NT2/D1 (cell line): Measurements from ENCODE around the gene NEU2.

Experiments
- DNase-seq: peaks from one replicate; pipeline ENCODE4 v3.0.0-alpha.2; 2011; ENCODE audit warnings: low read depth, low spot score
- H3K27me3 ChIP-seq: 2 replicates; pipeline ENCODE4 v1.6.0; 2011; ENCODE audit warnings: mild to moderate bottlenecking; ENCODE audit not compliant: insufficient read length, insufficient read depth
- H3K36me3 ChIP-seq: 2 replicates; pipeline ENCODE4 v1.6.1; 2011; ENCODE audit warnings: mild to moderate bottlenecking, low read length, mixed read lengths; ENCODE audit not compliant: insufficient read depth, insufficient read length
- H3K4me1 ChIP-seq: 2 replicates; pipeline ENCODE4 v1.5.1; 2011; ENCODE audit not compliant: insufficient read depth, insufficient read length
- H3K4me3 ChIP-seq: 2 replicates; pipeline ENCODE4 v1.5.1; 2011; ENCODE audit warnings: low read depth; ENCODE audit not compliant: insufficient read length
- H3K9ac ChIP-seq: 2 replicates; pipeline ENCODE4 v1.6.0; 2011; ENCODE audit warnings: low read depth; ENCODE audit not compliant: insufficient read length
- H3K9me3 ChIP-seq: 2 replicates; pipeline ENCODE4 v1.5.1; 2011; ENCODE audit warnings: mild to moderate bottlenecking, low read length; ENCODE audit not compliant: insufficient read depth
- SUZ12 ChIP-seq: IDR thresholded peaks from 2 replicates; pipeline ENCODE4 v1.6.1; 2011; ENCODE audit not compliant: insufficient read length, insufficient read depth; ENCODE audit errors: extremely low read depth
- YY1 ChIP-seq: IDR thresholded peaks from 2 replicates; pipeline ENCODE4 v1.6.1; 2011; ENCODE audit not compliant: insufficient read length, insufficient read depth
- ZNF274 ChIP-seq: IDR thresholded peaks from 2 replicates; pipeline ENCODE4 v1.6.1; 2011; ENCODE audit warnings: mild to moderate bottlenecking, low read depth, low read length

NEU2 gene

DNA sequence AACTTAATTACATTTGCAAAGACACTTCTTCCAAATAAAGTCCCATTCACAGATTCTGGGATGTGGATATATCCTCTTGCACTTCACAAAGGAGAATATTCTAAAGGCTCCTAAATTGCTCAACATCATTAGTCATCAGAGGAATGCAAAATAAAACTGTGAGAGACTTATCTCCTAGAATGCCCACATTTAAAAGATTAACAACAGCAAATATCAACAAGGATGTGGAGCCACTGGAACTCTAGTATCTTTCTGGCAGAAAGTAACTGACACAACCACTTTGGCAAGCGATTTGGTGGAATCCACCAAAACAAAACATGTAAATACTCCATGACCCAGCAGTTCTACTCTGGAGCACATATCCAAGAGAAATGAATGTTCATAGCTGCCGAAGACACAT, 4.6 kb downstream of the NEU2 start:
- TF ChIP-seq SUZ12 (no peak), YY1 (no peak), ZNF274 (no peak)
- H3K4me1 ChIP-seq = peaks cover 5% of the 10 kb centered on the region
- H3K36me3 ChIP-seq = no peaks in the 10 kb centered on the region
- no peak overlapping the region for H3K9ac ChIP-seq
- no peak overlapping the region for H3K4me3 ChIP-seq
- no peaks in the 10 kb centered on the region for H3K27me3 ChIP-seq
- DNase-seq = no peak
- H3K9me3 ChIP-seq = no peaks in the 10 kb centered on the region

DNA sequence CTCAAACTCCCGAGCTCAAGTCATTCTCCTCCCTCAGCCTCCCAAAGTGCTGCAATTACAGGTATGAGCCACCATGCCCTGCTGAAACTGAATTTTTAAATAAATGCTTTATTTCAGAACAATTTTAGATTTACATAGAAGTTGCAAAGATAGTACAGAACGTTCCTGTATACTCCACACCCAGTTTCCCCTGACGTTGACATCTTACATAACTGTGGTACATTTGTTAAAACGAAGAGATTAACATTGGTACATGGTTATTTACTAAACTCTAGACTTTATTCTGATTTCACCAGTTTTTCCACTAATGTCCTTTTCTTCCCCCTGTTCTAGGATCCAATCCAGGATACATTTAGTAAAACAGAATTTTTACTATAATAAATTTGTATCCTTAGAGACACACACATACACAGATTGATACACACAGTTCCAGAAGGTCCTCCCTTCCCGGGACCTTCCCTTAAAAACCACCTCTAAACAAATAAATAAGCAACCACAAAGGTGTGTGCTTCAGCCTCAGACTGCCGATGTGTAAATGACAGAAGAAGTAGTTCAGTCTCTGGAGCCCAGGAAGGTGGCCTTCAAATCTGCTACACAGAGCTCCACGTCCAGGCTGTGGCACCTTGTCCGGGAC, 6.9 kb downstream of the NEU2 start:
- DNase-seq = no peak

DNA sequence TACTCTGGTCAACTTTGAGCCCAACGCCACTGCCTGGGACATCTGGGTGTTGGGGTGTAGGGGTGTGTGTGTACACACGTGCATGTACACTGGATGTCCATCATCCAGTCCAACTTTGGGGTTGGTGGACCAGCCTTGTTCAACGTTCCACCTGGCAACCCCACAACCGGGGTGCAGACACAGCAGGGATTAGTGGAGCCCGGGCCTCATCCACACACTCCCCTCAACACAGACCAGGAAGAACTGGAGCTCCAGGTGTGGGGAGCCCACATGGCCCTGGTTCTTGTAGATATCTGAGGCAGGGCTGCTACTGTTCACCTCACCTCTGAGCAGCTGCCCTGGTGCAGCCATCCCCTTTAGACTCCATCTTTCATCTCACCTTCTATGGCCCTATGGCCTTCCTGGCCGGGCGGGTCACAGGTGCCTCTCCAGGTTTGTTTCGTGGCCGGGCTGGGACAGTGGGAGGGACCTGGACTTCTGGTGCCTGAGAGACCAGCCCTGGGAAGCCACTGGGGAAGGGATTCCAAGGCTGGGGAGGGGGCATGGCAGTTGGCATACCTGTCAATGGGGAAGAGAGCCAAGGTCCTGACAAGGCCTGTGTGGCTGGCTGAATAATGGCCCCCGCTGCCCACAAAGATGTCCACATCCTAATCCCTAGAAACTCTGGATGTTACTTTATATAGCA, 7.5 kb downstream of the NEU2 start:
- no peak for DNase-seq
- H3K9me3 ChIP-seq = no peaks in the 10 kb centered on the region
- no peaks in the 10 kb centered on the region for H3K36me3 ChIP-seq
- no peak for TF ChIP-seq ZNF274
- TF ChIP-seq YY1 = no peak
- no peak for TF ChIP-seq SUZ12
- H3K4me3 ChIP-seq = no peak overlapping the region
- peaks cover 4% of the 10 kb centered on the region for H3K27me3 ChIP-seq
- no peak overlapping the region for H3K9ac ChIP-seq
- no peaks in the 10 kb centered on the region for H3K4me1 ChIP-seq

More for the DNA sequence above, 6.9 kb downstream of the NEU2 start:
- no peaks in the 10 kb centered on the region for H3K36me3 ChIP-seq
- no peaks in the 10 kb centered on the region for H3K27me3 ChIP-seq
- H3K9me3 ChIP-seq = no peaks in the 10 kb centered on the region
- no peak overlapping the region for H3K9ac ChIP-seq
- no peak overlapping the region for H3K4me3 ChIP-seq
- TF ChIP-seq ZNF274 = no peak
- TF ChIP-seq YY1 = no peak
- TF ChIP-seq SUZ12 = no peak
- H3K4me1 ChIP-seq = no peaks in the 10 kb centered on the region

DNA sequence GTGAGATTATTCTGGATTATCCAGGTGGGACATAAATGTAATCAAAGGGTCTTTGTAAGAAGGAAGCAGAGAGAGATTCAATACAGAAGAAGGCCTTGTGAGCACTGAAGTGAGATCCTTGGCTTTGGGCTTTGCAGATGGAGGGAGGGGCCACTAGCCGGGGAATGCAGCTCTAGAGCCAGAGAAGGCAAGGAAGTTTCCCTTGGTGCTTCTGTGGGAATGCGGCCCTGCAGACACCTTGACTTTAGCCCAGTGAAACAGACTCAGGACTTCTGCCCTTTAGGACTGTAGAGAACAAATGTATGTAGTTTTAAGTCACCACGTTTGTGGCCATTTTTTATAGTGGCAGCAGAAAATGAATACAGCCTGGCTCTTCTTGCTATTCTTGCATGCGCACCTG, 8.1 kb downstream of the NEU2 start:
- TF ChIP-seq ZNF274 (no peak), YY1 (no peak), SUZ12 (no peak)
- no peak overlapping the region for H3K4me3 ChIP-seq
- no peaks in the 10 kb centered on the region for H3K4me1 ChIP-seq
- no peaks in the 10 kb centered on the region for H3K9me3 ChIP-seq
- no peak overlapping the region for H3K9ac ChIP-seq
- peaks cover 4% of the 10 kb centered on the region for H3K27me3 ChIP-seq
- no peak for DNase-seq
- no peaks in the 10 kb centered on the region for H3K36me3 ChIP-seq

DNA sequence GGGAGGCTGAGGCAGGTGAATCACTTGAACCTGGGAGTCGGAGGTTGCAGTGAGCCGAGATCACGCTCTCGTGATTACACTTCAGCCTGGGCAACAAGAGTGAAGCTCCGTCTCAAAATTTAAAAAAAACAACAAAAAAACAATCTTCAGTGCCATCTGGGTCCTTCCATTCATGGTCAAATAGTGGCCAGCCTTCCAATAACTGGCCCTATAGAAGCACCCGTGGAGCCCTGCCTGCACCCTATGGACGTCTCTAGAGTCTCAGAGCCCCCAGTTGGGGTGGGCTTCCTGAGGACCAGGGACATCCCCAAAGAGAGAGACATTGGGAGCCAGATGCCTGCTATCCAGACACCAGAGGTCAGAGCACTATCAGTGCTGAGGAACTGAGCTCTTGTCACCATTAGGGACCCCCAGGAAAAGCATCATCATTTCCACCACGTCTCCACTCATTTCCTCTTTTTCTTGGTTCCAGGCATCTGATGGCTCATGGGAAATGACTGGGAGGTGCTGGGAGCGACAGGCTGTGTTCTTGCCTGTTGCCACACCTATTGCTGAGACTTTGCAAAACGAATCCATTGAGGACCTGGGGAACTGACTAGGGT, 9.4 kb downstream of the NEU2 start:
- H3K9ac ChIP-seq = no peak overlapping the region
- H3K4me1 ChIP-seq = no peaks in the 10 kb centered on the region
- no peak for TF ChIP-seq SUZ12
- TF ChIP-seq ZNF274 = no peak
- no peak for TF ChIP-seq YY1

DNA sequence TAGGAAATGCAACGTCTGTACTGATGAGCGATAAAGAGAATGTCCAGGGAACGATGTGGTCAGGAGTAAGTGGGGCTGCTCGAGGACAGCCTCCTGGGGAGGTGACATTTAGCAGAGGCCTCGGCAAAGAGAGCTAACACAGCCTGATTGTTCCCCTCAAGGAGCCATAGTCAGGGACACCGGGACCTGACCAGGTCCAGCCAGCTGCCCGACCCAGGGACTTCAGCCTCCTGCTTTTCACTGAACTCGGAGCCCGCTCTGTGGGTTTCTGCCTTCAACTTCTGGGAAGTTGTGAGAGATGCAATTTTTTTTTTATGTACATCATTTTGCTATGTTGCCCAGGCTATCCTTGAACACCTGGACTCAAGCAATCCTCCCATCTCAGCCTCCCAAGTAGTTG, 10.1 kb downstream of the NEU2 start:
- Histone ChIP-seq H3K27me3 (peaks cover 4% of the 10 kb centered on the region), H3K9ac (no peak overlapping the region), H3K9me3 (no peaks in the 10 kb centered on the region), H3K4me1 (no peaks in the 10 kb centered on the region), H3K36me3 (no peaks in the 10 kb centered on the region), H3K4me3 (no peak overlapping the region)
- DNase-seq = no peak
- TF ChIP-seq SUZ12 = no peak
- no peak for TF ChIP-seq YY1
- TF ChIP-seq ZNF274 = no peak

More for the DNA sequence above, 9.4 kb downstream of the NEU2 start:
- Histone ChIP-seq H3K9me3 (no peaks in the 10 kb centered on the region), H3K4me3 (no peak overlapping the region), H3K36me3 (no peaks in the 10 kb centered on the region), H3K27me3 (peaks cover 4% of the 10 kb centered on the region)
- DNase-seq = no peak

DNA sequence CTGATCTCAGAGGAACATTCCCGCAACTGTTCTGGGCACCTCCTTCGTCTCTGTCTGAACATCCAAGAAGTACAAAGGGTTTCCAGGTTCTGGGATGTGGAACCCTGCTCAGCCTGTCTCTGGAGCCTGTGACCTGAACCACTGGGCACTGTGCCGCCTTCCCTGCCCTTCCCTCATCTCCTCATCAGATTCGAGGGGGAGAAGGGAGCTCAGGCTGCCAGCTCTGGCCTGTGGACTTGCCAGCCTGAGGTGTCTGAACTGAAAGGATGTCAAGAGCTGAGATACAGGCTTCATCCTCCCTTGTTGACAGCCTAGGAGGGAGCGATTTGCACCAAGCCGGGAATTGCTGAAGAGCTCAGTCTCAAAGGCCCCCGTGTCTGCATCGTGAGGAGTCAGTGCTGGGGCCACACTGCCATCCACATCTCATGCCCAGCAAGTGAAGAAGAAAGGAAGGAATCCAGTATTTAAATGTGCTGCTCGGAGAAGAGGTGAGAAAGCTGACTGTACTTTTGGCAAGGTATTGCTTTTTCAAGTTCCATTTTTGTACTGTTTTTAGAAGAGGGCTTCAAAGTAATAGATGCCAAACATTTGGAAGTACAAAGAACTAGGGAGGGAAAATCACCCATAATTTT, 12.6 kb downstream of the NEU2 start:
- H3K9ac ChIP-seq = no peak overlapping the region
- no peak for DNase-seq
- H3K36me3 ChIP-seq = no peaks in the 10 kb centered on the region
- peaks cover 7% of the 10 kb centered on the region for H3K27me3 ChIP-seq
- peaks cover 11% of the 10 kb centered on the region for H3K4me1 ChIP-seq
- TF ChIP-seq SUZ12 = no peak
- TF ChIP-seq ZNF274 = no peak
- no peak for TF ChIP-seq YY1
- H3K4me3 ChIP-seq = no peak overlapping the region
- no peaks in the 10 kb centered on the region for H3K9me3 ChIP-seq
